Stimulated activated CD8-positive, alpha-beta memory T cell treated with anti-CD3 and anti-CD28 coated beads, Interleukin-7, amount 100 ng/mL, for 24 hours (primary cell): ENCODE results near the gene EIPR1.
"Not testable (repeated sequence)": the region's sequence is repeated elsewhere in the genome, so short reads cannot be mapped to it uniquely, and the experiment has no call there.

Source experiments
- DNase-seq: peaks from one replicate; pipeline ENCODE4 v3.0.0-alpha.2; 2020; ENCODE audit warnings: low read depth

The EIPR1 gene

DNA sequence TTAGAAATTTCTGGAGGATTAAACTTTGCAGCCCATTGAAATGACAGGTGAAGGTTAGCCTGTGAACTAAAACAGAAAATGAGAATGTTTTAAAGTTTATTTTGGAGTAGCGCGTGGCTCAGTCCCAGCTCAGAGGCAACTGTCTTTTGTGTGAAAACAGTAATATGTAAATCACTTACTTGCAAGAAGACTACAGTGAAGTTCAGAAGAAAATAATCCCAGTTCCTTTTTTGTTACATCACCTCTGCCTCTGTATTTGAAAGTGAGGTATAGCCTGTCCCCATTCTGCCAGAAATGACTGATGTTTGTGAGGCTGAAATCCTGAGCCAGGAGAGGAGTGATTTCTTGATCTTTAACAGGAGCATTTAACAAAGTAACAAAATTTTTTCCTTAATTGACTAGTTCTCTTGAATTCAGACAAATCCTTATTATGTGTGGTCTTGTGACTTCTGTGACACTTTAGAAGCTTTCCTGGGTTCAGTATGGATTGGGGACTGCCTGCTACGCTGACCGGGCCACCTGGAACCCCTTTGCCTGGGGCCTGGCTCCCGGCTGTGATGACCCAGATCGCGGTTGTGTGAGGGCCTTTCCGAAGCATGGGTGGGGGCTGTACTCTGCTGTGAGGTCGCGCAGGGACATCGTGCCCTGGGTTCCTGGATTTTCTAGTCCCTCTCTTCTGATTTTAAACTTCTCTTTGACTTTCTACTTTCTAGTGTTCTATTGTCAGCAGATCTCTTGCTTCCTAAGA is 26.1 kb upstream of the EIPR1 start:
- DNase-seq: no peak

DNA sequence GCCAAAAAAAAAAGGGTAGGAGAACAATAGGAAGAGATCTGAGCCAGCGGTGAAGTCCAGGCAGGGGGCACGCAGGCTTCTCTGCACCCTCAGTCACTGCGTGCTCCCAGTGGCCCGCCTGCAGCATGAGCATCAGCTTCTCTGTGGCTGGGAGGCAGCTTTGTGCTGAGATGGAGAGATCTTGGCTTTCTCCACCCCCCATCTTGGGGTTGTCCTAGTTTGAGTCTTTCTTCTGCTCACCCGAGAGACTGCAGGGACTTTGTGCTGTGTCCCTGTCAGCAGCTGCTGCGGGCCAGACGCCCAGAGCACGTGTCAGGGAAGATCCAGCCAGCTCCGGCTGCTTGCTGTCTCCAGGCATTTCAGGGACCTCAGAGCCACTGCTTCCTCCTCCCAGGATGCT is 22.2 kb upstream of the EIPR1 start:
- DNase-seq: no peak

DNA sequence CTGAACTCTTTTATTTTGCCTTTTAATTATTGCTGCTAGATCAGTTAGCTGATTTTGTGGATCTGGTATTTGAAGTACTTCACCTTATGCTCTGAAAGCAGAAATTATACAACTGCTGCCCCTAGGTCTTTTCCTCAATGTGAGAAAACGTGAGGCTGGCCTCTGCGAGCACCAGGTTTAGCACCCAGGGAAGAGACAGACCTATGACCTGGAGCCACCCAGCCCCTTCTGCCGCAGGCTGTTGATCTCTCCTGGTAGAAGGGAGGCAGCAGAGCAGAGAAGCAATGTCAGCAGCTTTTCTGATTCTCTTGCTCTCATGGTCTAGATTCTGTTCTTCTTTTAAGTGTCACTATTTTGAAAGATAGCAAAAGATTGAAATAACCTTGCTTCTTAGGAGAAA is 21.8 kb upstream of the EIPR1 start:
- DNase-seq: no peak

DNA sequence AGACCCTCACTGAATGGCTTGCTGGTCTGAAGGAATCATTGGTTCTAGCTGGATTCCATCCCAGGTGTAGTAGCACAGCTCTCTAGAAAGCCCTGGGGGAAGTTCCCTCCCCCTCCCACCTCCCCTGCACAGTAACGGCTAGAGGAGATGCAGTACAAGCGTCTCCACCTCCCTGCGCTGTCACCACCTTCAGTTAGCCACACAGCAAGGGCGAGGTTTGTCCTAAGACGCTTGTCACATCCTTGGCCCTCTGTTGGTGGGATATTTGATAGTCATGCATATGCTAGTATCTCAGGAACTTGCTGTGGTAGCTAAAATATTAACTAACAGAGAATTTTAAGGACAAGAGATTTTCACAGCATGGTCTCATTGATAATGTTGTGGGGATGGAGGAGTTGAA is 21.2 kb upstream of the EIPR1 start:
- DNase-seq: no peak

DNA sequence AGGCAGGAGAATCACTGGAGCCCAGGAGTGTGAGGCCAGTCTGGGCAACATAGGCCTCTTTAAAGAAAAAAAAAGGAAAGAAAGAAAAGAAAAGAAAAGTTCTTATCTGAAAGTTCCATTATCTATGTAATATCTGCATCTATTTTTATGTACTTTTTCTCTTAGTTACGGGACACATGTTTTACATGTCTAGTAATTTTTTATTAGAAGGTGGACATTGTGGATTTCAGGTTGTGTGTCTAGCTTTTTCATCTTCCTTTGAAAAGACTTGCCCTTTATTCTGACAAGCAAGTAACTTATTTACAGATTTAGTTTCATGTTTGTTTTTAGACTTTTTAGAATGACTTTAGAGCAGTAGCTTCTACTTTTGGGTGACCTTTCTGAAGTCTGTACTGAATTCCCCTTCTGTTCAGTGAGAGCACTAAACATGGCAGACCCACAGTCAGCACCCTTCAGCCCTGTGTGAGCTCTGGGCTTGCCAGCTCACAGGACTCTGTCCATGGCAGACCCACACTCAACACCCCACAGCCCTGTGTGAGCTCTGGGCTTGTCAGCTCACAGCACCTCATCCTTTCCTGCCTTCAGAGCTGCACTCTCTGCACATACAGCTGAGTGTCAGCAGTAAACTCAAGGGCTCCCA is 19.4 kb upstream of the EIPR1 start:
- DNase-seq: no peak

DNA sequence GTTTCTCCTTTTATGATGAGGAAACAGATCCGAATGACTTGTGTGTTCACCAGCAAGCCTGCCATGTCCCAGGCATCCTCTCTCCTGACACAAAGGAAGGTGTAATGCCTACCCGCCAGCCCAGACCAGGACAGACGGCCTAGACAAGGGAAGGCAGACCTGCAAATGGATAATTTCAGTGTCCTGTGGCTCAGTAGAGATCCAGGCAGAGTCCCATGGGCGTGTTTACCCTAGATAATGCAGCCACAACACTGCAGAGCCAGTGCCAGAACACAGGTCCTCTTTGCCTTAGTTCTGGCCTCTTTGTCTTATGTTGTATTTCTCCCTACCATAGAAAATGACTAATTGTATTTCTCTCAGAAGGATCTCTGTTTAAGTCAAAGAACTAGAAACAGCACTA is 14.6 kb upstream of the EIPR1 start:
- DNase-seq: no peak

DNA sequence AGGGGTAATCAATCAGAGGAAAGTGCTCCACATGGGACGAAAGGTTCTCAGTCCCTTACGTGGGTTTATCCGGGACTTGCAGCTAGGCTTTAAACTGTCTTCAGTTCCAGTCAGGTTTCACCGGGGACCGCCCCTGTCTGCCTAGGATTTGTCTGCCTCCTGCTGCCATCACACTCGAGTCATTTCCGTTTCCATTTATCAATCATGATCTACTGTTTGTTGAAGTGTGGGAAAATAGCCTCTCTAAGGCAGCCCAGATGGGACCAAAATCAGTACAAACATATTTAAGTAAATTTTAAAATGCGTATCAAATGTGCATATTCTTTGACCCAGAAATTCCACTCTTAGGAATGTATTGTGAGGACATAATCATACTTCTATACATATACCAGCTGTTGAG is 12.4 kb upstream of the EIPR1 start:
- DNase-seq: no peak

DNA sequence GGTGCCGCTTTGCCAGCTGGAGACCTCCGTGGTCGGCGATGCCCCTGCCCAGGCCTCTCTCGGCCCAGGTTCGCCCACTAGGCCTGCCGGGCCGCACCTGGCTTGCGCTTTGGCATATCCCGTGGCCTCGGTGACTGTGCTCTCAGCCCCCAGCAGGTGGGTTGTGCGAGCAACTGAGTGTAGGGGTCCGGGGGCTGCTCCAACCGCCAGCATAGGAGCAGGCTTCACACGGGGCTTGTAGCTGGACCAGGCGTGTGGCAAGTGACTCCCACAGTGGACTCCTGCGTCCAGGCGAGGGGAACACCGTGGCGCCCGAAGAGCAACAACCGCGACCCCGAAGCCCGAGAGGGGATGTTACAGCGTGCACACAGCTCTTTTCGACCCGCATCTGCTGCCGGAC is 11.6 kb upstream of the EIPR1 start:
- DNase-seq: no peak

DNA sequence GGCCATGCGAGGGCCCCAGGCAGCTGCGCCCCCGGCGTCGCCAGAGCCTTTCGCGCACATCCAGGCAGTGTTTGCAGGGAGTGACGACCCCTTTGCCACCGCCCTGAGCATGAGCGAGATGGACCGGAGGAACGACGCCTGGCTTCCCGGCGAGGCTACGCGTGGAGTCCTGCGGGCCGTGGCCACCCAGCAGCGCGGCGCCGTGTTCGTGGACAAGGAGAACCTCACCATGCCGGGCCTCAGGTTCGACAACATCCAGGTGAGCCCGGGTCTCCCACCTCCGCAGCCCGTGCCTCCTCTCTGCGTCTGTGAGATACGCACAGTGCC is 10.8 kb upstream of the EIPR1 start:
- no peak for DNase-seq

DNA sequence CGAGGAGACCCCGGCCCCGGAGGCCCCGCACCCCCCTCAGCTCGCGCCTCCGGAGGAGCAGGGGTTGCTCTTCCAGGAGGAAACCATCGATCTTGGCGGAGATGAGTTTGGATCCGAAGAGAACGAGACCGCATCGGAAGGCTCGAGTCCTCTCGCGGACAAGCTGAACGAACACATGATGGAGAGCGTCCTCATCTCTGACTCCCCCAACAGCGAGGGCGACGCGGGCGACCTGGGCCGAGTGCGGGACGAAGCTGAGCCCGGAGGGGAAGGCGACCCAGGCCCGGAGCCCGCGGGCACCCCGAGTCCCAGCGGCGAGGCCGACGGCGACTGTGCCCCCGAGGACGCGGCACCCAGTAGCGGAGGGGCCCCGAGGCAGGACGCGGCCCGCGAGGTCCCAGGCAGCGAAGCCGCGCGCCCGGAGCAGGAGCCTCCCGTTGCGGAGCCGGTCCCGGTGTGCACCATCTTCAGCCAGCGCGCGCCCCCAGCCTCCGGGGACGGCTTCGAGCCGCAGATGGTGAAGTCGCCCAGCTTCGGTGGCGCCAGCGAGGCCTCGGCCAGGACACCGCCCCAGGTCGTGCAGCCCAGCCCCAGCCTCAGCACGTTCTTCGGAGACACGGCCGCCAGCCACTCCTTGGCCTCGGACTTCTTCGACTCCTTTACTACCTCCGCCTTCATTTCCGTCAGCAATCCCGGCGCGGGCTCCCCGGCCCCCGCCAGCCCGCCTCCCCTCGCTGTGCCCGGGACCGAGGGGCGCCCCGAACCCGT is 10.2 kb upstream of the EIPR1 start:
- DNase-seq: no peak

DNA sequence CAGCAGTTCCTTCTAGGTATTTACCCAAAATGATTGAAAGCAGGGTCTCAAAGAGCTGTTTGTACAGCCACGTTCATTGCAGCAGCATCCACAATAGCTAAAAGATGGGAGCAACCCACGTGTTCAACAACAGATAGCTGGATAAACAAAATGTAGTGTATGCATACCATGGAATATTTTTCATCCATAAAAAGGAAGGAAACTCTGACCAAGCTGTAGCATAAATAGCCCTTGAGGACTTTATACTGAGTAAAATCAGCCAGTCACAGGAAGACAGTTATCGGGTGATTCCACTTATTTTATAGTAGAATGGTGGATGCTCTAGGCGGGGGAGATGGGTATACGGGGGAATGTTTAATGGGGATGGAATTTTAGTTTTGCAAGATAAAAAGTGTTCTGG is 9.4 kb upstream of the EIPR1 start:
- DNase-seq: no peak

DNA sequence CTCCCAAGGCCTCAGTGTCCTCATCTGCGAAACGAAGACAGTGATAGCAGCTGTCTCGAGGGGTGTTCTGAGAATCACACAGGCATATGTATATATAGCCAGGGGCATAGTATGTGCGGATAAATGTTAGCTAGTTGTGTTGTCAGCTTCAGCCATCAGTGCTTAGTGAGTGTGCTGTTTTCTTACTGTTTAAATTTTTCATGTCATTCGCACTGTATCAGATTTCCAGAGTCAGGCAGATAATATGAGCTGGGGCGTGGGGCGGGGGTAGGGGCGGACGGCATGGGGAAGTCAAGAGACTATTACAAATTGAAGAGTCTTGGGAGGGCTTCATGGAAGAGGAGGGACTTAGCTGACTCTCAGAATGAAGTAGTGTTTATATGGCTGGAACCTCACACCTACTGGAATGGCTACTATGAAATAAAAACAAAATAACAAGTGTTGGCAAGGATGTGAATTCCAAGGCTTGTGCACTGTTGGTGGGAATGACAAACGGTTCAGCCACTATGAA is 8.9 kb upstream of the EIPR1 start:
- DNase-seq: no peak

DNA sequence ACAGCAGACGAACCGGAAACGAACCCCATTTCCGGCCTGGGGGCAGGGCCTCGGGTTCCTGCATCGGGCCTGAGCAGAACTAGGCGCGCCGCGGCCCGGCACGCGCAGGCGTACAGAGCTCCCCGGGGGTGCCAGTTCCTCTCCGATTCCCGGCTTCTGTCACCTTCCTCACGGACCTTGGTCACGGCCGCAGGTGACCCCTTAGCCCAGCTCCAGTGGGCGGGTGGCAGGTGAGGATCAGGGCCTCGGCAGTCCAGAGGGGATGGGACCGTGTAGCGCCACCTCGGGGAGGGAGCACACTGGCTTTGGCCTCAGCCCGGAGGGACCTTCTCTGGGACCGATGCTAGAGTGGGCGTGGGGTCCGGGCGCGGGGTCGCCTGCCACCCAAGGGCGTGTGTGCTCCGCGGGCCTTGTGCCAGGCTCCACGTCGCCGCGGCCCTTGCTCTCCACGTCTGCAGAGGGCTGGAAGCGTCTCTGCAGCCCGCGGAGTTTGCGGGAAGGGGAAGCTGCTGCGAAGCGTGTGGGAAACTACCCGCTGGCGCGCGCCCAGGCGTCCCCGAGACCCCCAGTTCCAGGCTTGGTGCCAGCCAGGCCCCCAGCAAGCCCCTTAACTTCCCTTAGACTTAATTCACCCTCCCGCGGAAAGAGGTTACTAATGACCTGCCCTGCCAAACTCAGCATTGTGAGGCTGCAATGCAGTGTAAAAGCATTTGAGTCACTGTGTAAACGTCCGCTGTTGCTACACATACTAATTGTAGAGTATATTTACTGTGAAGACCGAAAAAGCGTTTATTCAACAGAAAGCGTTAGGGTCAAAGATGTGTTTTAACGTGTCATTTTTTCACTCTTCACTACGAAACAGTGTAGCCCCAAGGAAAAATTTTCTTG is 2.3 kb upstream of the EIPR1 start, which contains the start of gene TRAPPC12:
TSS of gene TRAPPC12 (plus strand) at position 48 of the 888 bp plus-strand sequence. CDS start 7,930 bp downstream, outside the sequence.
- DNase-seq: peak; percentile 87

DNA sequence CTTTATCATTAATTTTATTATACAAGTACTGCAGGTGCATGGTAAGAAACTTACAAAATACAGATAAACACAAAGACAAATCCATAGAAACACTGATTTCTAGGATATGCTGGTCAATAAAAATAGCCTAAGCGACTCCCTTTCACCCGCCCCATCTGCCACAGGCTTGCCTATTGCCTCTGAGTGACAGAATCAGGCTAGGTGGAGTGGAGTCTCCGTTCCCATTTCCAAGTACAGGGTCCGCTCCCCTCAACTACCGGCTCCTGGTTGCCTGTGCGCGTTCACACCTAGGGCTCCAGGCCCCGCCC is 1.7 kb upstream of the EIPR1 start:
- no peak for DNase-seq

DNA sequence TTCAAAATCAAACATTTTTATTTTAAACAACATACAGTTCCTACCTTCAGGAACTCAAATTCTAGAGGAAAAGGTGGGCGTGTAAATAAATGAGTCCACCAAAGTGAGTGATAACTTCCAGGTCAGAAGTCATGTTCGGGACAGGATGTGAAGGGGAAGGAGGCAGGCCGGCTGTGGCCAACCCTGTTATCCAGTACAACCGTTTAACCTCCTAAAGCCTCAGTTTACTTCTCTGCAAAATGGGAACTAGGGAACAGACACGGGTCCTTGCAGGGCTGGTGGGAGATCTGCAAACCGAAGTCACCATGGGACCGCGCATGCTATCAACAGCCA is 373 bp downstream of the EIPR1 start:
- no peak for DNase-seq

DNA sequence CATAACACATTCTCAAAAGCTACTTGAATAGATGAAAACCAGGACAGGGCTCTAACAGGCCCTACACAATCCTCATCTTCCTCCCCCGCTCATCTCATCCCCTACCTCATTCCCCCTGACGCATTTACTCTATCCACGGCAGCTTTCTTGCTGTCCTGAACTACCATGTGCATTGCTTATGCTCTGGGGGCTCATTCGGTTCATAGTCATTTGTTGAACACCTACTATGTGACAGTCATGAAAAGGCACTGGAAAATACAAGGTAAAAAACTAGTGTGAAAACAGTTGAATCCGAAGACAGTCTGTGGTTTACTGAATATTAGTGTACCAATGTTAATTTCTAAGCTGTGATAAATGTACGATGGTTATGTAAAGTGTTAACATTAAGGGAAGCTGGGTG is 797 bp downstream of the EIPR1 start:
- DNase-seq: no peak

DNA sequence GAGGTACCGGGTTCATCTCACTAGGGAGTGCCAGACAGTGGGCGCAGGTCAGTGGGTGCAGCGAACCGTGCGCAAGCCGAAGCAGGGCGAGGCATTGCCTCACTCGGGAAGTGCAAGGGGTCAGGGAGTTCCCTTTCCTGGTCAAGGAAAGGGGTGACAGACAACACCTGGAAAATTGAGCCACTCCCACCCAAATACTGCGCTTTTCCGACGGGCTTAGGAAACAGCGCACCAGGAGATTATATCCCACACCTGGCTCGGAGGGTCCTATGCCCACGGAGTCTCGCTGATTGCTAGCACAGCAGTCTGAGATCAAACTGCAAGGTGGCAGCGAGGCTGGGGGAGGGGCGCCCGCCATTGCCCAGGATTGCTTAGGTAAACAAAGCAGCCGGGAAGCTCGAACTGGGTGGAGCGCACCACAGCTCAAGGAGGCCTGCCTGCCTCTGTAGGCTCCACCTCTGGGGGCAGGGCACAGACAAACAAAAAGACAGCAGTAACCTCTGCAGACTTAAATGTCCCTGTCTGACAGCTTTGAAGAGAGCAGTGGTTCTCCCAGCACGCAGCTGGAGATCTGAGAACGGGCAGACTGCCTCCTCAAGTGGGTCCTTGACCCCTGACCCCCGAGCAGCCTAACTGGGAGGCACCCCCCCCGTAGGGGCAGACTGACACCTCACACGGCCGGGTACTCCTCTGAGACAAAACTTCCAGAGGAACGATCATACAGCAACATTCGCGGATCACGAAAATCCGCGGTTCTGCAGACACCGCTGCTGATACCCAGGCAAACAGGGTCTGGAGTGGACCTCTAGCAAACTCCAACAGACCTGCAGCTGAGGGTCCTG is 8.1 kb downstream of the EIPR1 start:
- DNase-seq: not testable (repeated sequence)

DNA sequence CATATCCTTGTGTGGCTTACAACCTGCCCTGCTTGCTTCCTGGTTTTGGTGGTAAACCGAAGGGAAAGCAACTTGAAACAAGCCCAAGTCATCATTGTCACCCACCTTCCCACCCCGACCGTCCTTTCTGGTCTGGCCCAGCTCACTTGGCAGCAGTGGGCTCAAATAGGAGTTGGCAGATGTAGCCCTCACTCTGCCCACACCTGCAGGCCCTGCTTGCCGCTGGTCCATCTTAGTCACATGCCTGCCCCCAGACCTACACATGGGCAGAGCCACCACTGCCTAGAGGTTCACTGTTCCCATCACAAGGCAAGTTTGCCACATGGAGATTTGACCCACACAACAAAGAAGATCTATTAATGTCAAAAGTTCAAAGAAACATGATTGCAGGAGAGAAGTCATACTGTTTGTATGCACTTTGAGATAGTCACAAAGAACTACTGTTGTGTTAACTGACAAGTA is 9.3 kb downstream of the EIPR1 start:
- DNase-seq: no peak

DNA sequence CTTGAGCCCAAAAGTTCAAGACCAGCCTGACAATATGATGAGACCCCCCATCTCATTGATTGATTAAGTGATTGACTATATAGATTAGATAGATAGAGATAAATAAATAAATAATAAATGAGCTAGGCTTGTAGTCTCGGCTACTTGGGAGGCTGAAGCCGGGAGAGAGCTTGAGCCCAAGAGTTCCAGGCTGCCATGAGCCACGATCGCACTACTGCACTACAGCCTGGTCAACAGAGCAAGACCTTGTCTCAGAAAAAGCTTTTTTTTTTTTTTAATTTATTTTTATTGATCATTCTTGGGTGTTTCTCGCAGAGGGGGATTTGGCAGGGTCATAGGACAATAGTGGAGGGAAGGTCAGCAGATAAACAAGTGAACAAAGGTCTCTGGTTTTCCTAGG is 12.4 kb downstream of the EIPR1 start:
- no peak for DNase-seq

DNA sequence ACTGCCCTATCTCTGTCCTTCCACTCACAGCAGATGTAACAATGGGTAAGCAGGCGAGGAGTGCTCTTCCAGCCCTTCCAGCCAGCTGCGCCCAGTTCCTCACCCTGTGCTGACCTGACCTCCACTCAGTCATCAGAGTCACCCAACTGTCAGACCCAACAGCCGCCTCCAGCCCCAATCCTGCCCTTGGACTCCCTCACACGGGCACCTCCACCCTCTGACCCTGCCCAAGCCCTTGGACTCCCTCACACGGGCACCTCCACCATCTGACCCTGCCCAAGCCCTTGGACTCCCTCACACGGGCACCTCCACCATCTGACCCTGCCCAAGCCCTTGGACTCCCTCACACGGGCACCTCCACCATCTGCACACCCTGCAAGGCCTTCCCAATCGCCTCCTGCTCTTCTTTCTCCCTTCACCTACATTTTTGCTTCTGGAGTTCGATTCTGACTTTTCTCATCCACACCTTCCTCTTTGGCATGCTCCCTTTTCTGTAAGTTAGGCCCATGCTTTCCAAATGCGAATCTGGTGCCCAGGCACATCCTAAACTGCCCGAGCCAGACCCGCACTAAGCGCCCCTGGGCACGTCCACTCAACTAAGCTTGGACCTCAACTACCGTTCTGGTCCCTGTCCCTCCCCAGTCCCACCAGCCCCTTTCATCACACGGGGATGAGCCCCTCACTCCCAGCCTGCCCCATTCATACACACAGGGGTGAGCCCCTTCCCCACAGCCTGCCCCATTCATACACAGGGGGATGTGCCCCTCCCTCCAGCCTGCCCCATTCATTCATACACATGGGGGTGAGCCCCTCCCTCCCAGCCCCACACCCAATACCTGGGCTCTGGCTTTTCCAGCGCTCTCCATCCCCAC is 15.9 kb downstream of the EIPR1 start:
- DNase-seq: no peak
